NCI-H2227 treated with DMSO at 0.1 percent for 48 hours (cell line): Measurements from ENCODE around the gene CTSC.
"Not testable (repeated sequence)": the region's sequence is repeated elsewhere in the genome, so short reads cannot be mapped to it uniquely, and the experiment has no call there.

Experiments
- DNase-seq: peaks from one replicate; lab custom pipeline; 2025; lab: John Stamatoyannopoulos, UW

The CTSC gene

DNA sequence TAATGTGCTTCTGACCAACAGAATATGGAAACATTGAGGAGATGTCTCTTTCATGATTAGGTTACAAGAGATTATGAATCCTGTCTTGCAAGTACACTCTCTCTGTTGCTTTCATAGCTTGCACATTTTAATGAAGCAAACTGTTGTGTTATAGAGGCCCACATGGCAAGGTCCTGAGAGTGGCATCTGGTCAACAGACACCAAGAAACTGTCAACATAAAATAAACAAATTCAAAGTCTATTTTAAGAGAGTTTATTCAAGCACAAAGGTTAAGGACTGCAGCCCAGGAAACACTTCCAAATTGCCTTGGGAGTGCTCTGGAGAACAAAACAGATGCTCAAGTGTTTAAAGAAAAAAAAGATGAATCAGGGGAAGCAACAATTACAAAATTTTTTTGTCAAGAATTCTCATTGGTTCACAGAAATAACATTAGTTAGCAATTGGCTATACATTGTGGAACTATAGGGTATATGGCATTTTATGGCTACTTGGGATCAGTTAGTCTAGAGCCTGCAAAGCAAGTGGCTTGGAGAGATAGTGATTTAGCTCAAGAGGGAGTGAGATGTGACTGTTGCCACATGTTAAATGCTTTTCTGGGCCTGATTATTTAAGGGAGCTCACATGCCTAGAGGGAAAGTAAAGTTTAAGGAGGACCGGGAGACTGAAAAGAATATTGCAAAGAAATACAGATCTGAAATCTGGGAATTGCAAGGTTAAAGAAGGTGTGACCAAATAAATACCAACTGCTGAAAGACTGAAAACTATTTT, 54.6 kb downstream of the CTSC start:
- no peak for DNase-seq

DNA sequence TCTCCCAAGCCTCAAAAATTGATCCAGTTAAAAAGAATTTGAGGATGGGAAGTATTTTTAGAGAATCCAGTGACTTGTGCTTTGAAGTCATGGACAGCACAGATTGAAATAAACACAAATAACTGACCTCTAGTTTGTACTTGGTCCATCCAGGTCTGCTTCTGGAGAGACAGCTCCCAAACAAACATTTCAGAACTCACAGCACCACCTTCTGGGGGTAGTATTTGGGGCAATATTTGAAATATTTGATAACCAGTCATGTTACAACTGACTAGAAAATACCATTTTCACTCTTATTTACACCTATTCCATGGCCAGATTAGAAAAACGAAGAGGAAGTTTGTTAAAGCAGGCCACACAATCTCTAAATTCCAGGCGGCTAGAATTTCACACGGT, 56.2 kb downstream of the CTSC start:
- DNase-seq: no peak

DNA sequence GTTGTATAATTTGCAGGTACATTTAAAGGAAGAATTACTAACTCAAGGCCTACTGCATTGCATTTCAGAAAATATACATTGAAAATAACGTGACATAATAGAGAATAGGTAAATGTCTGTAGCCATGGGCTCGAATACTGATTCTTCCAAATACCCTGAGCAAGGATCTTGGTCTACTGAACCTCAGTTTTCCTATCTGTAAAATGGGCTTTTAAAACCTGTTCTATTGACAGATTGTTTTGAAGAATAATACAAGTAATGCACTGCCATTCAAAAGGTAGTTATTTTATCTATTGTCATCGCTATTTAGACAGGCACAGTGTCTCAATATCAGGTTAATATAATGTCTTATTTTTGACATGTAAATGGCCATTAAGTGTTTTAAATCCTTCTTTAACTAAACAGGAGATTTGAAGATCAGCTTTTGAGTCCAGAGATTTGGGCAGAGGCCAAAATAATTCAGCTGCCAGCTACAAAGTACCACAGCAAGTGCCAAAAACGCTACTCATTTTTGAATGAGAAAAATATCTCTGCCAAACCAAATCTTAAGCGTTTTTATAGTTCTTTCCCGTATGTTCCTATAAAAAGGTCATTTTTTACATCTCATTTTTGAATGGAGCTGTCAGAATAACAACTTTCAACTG, 56.7 kb downstream of the CTSC start:
- DNase-seq: no peak

DNA sequence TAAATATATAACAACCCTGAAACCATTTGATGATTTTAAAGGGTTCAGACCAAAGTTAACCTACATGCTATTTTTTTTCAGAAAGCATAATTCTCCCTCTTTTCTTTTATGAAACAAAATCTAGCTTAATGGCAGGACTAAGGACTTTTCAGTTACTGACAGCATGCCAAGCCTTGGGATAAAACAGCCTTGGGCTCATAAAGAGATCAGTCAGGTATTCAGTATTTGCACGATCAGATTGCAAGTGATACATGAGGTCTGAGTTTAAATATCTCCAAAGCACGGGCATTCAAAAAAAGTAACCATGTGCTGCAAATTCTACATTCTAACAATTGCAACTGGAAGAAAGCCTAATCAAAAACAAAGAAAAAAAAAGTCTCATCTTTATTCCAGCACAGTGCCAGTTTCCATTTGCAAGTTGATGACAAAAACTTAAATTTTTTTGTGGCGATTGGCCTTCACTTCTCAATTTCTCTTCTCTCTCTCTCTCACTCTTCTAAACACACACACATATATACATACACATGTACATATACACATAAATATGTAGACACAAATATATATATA, 60.1 kb downstream of the CTSC start:
- no peak for DNase-seq

DNA sequence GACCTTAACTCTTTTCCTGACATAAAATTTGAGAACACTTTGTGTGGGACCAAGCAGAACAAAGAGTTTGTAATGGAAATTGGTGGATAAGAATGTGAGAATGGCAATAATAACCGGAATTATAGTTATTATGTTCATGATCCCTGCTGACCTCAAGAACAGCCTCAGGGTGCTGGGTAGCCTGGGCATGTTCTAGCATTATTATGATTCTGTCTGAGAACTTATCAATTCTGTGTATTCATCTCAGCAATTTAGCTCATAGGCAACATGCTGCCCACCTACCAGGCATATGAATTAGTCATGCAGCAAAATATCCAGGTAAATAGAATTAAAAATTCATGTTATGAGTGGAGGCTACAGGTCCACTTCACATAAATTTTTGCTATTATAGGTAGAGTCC, 61.9 kb downstream of the CTSC start:
- no peak for DNase-seq

DNA sequence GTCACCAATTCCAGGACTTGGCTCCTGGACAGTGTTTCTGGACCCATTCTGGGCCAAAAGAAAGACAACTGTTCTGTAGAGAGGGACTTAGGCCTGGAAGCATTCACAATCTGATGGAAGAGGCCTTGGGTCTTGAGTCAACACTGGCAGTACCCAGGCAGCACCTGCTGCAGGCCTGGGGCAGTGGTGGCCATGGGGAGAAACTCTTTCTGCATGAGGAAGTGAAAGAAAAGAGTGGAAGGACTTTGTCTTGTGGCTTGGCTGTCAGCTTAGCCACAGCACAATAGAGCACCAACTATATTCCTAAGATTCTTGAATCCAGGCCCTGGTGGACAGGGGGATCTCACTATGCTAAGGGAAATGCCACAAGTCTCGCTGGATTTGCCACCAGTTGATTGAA, 70.6 kb downstream of the CTSC start:
- no peak for DNase-seq

DNA sequence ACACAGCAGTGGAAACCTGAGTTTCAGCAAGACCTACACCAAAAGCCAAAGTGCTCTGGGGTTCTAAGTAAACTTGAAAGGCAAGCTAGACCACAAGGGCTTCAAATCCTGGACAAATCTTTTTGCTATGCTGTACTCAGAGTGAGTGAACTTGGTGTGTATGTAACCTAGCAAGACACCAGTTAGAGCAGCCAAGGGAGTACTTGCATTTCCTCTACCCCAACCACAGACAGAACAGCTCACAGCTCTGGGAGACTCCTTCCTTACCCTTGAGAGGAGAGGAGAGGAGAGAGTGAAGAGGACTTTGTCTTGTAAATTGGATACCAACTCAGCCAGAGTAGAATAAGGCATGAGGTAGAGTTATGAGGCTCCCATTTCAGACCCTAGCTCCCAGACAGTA, 71.4 kb downstream of the CTSC start:
- DNase-seq: no peak

DNA sequence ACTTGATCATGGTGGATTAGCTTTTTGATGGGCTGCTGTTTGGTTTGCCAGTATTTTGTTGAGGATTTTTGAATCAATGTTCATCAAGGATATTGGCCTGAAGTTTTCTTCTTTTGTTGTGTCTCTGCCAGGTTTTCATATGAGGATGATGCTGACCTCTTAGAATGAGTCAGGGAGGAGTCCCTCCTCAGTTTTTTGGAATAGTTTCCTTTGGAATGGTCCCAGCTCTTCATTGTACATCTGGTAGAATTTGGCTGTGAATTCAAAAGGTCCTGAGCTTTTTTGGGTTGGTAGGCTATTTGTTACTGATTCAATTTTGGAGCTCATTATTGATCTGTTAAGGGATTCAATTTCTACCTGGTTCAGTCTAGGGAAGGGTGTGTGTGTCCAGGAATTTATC, 78.1 kb downstream of the CTSC start:
- DNase-seq: no peak

DNA sequence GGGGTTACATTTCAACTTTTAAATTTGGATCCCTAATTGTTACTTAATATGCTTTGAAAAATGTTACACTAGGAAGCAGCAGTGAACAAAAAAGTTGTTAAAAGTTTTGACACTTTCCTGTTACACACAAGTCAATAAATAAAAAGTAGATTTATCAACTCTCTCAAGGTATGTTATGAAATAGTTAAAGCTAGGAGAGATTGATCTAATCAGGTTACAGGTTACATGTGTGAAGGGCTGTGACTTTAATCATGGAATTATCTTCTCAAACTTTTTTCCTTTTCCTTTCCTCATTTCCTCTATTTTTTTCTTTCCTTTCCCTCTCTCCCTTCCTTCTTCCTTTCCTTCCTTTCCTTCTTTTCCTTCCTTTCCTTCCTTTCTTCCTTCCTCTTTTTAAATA, 85.3 kb downstream of the CTSC start:
- DNase-seq: no peak

DNA sequence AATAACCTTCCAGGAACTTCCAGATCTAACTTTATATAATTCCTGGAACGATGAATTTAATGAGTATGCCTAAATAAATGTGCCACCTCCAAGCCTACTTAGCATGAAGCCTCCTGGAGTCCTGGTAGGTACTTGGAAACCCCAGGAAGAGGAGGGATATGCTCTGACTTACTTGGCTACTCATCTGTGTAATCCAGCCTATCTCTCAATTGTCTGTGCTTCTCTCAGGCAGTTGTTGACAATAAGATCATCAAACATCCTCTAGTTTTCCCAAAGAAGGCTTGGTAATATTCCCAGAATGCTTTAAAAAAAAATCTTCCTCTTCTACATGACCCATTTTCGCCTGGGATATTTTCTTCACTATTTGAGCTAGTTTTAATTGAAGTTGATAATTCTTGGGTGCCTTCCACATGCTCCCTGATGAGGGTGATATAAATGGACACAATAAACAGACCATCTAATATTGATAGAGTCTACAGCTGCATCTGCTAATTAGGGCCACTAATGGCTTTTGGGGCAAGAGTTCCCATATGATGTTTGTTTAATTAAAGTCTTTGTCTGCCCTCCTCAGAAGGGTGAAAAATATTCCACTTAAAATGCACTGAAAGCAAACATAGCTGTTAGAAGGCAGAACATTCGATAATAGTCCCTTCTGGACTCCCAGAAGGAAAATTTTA, 86.8 kb downstream of the CTSC start:
- no peak for DNase-seq

DNA sequence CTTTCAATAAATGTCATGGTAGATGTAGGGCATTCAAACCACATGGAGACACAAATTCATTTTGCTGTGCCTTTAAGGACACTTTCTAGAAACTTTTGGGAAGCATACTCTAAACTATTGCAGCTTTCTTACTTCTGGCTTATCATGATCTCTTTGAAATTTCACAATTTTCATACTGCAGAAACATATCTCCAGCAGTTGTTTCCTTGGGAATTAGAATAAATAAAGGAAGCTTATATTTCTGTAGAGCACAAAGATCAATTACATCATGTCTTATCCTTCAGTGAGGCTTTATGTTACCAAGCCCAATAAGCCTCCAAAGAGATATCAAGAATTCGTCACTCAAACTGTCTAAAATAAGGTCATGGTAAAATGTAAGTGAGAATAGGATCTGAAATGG, 87.8 kb downstream of the CTSC start:
- no peak for DNase-seq

DNA sequence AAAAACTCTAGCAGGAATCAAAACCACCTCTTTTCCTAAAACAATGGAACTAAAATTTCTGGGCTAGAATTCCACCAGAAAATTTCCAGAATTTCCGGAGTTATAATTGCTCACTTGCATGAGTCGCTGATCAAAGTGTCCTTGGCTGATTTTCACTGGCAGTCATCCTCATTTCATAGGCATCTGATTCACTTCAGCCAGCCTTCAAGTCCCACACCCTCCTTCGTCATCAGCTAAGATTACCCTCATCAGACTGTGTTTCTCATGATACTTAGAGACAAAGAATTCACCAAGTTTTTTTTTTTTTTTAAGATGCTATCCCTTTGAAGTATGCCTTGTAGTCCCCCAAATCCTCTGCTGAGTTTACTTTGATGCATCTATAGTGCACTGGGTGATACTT, 90.8 kb downstream of the CTSC start:
- no peak for DNase-seq

DNA sequence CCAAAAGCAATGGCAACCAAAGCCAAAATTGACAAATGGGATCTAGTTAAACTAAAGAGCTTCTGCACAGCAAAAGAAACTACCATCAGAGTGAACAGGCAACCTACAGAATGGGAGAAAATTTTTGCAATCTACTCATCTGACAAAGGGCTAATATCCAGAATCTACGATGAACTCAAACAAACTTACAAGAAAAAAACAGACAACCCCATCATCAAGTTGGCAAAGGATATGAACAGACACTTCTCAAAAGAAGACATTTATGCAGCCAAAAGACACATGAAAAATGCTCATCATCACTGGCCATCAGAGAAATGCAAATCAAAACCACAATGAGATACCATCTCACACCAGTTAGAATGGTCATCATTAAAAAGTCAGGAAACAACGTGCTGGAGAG, 92.0 kb downstream of the CTSC start:
- DNase-seq: not testable (repeated sequence)
